ENCODE results near the gene SLC35D2.

The SLC35D2 gene

DNA sequence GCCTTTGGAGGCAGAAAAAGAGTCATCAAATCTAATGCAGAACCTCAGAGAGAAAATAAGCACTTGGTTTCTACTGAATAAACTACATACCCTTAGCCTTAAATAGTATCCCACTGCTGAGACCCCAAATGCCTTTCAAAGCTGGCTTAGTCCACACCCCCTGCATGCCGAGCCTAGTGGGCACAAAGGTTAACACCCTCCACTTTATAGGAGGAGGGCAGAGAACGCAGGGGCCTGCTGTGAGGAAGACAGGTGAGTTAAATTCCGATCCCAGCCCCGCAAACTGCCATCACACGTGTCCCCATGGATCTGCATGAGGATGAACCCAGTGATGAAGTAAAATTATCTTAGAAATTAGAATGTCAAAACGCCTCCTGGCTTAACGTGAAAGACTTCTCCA is 62.0 kb downstream of the SLC35D2 start:
- Histone ChIP-seq H3K4me2 (ENCODE audit: low read length) (no peak overlapping the region), H4K20me1 (ENCODE audit: control insufficient read depth, insufficient read depth, low read depth, low read length) (no peaks in the 10 kb centered on the region), H3K9me2 (replicated peaks; ENCODE audit: control insufficient read depth, low read length) (no peaks in the 10 kb centered on the region), H3F3A (ENCODE audit: control insufficient read depth, insufficient read depth) (no peaks in the 10 kb centered on the region), H3K27ac (ENCODE audit: low read depth, low read length) (no peak overlapping the region), H3K4me3 (ENCODE audit: low read length) (no peak overlapping the region), H3K9me3 (ENCODE audit: control insufficient read depth, insufficient read depth, low read length) (no peaks in the 10 kb centered on the region), H3K27me3 (ENCODE audit: control insufficient read depth, low read length) (no peaks in the 10 kb centered on the region), H3K79me2 (ENCODE audit: control insufficient read depth, low read length) (no peaks in the 10 kb centered on the region), H3K4me1 (ENCODE audit: control insufficient read depth, low read length) (no peaks in the 10 kb centered on the region), H3K36me3 (ENCODE audit: control insufficient read depth, low read length) (no peaks in the 10 kb centered on the region)
- no peak for TF ChIP-seq EZH2phosphoT487 (IDR thresholded peaks at IDR 0.05; ENCODE audit: borderline replicate concordance, low read length)
- TF ChIP-seq, protein P1, sequence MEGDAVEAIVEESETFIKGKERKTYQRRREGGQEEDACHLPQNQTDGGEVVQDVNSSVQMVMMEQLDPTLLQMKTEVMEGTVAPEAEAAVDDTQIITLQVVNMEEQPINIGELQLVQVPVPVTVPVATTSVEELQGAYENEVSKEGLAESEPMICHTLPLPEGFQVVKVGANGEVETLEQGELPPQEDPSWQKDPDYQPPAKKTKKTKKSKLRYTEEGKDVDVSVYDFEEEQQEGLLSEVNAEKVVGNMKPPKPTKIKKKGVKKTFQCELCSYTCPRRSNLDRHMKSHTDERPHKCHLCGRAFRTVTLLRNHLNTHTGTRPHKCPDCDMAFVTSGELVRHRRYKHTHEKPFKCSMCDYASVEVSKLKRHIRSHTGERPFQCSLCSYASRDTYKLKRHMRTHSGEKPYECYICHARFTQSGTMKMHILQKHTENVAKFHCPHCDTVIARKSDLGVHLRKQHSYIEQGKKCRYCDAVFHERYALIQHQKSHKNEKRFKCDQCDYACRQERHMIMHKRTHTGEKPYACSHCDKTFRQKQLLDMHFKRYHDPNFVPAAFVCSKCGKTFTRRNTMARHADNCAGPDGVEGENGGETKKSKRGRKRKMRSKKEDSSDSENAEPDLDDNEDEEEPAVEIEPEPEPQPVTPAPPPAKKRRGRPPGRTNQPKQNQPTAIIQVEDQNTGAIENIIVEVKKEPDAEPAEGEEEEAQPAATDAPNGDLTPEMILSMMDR (IDR thresholded peaks at IDR 0.05; ENCODE audit: low read depth, low read length, poor library complexity, severe bottlenecking), result no peak

DNA sequence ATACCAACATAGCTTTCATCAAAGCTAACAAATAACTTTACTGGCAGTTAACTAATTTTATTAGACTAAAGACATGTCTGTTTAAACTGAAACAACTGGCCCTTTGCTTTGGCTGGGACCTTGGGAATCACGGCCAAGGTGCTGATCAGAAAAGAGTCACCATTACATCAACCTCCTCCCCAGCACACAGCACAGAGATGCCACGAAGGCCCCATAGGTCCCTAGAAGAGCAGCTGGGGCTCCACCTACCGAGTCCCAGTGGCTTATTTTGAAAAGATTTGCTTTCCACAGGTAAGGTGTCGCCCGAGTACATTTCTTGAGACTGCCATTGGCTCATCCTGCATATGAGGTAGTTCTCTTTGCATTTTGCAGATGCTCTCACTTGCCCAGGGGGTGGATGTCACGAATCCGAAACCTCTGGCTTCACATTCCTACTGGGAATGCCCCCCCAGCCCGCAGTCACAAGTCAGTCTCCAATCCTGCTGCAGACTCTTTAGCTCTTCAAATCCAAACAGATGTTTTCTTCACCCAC is 62.7 kb downstream of the SLC35D2 start:
- no peak for TF ChIP-seq EZH2phosphoT487 (IDR thresholded peaks at IDR 0.05; ENCODE audit: borderline replicate concordance, low read length)
- TF ChIP-seq, protein P1 (IDR thresholded peaks at IDR 0.05; ENCODE audit: low read depth, low read length, poor library complexity, severe bottlenecking), result no peak
- Histone ChIP-seq H3K4me2 (ENCODE audit: low read length) (no peak overlapping the region), H4K20me1 (ENCODE audit: control insufficient read depth, insufficient read depth, low read depth, low read length) (no peaks in the 10 kb centered on the region), H3K4me1 (ENCODE audit: control insufficient read depth, low read length) (no peaks in the 10 kb centered on the region), H3K27ac (ENCODE audit: low read depth, low read length) (no peak overlapping the region), H3K36me3 (ENCODE audit: control insufficient read depth, low read length) (no peaks in the 10 kb centered on the region), H3K9me3 (ENCODE audit: control insufficient read depth, insufficient read depth, low read length) (no peaks in the 10 kb centered on the region), H3F3A (ENCODE audit: control insufficient read depth, insufficient read depth) (no peaks in the 10 kb centered on the region), H3K79me2 (ENCODE audit: control insufficient read depth, low read length) (no peaks in the 10 kb centered on the region), H3K4me3 (ENCODE audit: low read length) (no peak overlapping the region), H3K9me2 (replicated peaks; ENCODE audit: control insufficient read depth, low read length) (no peaks in the 10 kb centered on the region), H3K27me3 (ENCODE audit: control insufficient read depth, low read length) (no peaks in the 10 kb centered on the region)

DNA sequence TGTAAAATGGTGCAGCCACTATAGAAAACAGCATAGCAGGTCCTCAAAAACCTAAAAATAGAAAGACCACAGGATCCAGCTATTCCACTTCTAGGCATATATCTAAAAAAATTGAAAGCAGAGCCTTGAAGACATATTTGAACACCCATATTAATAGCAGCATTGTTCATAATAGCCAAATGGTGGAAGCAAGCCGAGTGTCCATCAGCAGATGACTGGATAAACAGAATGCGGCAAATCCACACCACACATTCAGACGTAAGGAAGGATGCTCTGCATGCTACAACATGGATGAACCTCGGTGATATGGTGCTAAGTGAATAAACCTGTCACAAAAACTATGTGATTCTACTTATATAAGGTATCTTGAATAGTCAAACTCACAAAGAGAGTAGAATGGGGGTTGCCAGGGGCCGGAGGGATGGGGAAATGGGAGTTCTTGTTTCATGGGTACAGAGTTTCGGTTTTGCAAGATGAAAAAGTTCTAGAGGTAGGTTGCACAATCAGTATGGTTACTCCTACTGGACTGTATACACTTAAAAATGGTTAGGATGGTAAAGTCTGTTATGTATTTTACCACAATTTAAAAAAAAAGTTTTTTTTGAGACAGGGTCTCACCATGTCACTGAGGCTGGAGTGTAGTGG is 64.5 kb downstream of the SLC35D2 start:
- H3K9me2 ChIP-seq (replicated peaks; ENCODE audit: control insufficient read depth, low read length), result no peaks in the 10 kb centered on the region
- no peaks in the 10 kb centered on the region for H3K9me3 ChIP-seq (ENCODE audit: control insufficient read depth, insufficient read depth, low read length)
- no peaks in the 10 kb centered on the region for H3F3A ChIP-seq (ENCODE audit: control insufficient read depth, insufficient read depth)
- no peaks in the 10 kb centered on the region for H3K79me2 ChIP-seq (ENCODE audit: control insufficient read depth, low read length)
- no peak overlapping the region for H3K27ac ChIP-seq (ENCODE audit: low read depth, low read length)
- no peak overlapping the region for H3K4me2 ChIP-seq (ENCODE audit: low read length)
- TF ChIP-seq, protein P1 (IDR thresholded peaks at IDR 0.05; ENCODE audit: low read depth, low read length, poor library complexity, severe bottlenecking), result no peak
- no peaks in the 10 kb centered on the region for H3K27me3 ChIP-seq (ENCODE audit: control insufficient read depth, low read length)
- no peaks in the 10 kb centered on the region for H4K20me1 ChIP-seq (ENCODE audit: control insufficient read depth, insufficient read depth, low read depth, low read length)
- no peak overlapping the region for H3K4me3 ChIP-seq (ENCODE audit: low read length)
- H3K36me3 ChIP-seq (ENCODE audit: control insufficient read depth, low read length), result no peaks in the 10 kb centered on the region
- H3K4me1 ChIP-seq (ENCODE audit: control insufficient read depth, low read length), result no peaks in the 10 kb centered on the region

All from DOHH2 (cell line).